Keratinocyte (primary cell): ENCODE measurements around the gene FBXL14.

Source experiments
- EZH2 ChIP-seq: IDR thresholded peaks from one replicate; pipeline ENCODE4 v1.6.1; 2012; ENCODE audit warnings: inconsistent platforms, mild to moderate bottlenecking, low read length, moderate library complexity
- TF ChIP-seq, protein P1 (sequence below), 3 experiments: IDR thresholded peaks in 1 of 3; conservative IDR thresholded peaks in 1 of 3; optimal IDR thresholded peaks in 1 of 3; 2 replicates in 2 of 3; 3 replicates in 1 of 3; pipeline versions ENCODE3 to v1.5.1; 2011; ENCODE audit warnings: low read length in 3 of 3, mild to moderate bottlenecking in 3 of 3, moderate library complexity in 2 of 3, control low read depth in 1 of 3, inconsistent platforms in 1 of 3; ENCODE audit not compliant: insufficient read depth in 2 of 3; ENCODE audit errors: extremely low read depth in 1 of 3

GRCh38 chr12:1517734-1518525, 76.5 kb downstream of the FBXL14 start:
- TF ChIP-seq, protein P1, sequence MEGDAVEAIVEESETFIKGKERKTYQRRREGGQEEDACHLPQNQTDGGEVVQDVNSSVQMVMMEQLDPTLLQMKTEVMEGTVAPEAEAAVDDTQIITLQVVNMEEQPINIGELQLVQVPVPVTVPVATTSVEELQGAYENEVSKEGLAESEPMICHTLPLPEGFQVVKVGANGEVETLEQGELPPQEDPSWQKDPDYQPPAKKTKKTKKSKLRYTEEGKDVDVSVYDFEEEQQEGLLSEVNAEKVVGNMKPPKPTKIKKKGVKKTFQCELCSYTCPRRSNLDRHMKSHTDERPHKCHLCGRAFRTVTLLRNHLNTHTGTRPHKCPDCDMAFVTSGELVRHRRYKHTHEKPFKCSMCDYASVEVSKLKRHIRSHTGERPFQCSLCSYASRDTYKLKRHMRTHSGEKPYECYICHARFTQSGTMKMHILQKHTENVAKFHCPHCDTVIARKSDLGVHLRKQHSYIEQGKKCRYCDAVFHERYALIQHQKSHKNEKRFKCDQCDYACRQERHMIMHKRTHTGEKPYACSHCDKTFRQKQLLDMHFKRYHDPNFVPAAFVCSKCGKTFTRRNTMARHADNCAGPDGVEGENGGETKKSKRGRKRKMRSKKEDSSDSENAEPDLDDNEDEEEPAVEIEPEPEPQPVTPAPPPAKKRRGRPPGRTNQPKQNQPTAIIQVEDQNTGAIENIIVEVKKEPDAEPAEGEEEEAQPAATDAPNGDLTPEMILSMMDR (optimal IDR thresholded peaks at IDR 0.05 in 1 of 3, IDR thresholded peaks at IDR 0.05 in 1 of 3, conservative IDR thresholded peaks at IDR 0.05 in 1 of 3; ENCODE audit: extremely low read depth in 1 of 3, insufficient read depth in 2 of 3, low read length in 3 of 3) = no peak
- no peak for TF ChIP-seq EZH2
